ENCODE measurements around the gene GABBR2. TPM values are rescaled to one million over a fixed set of nuclear protein-coding genes. Genes with fewer than 3 reads are reported as not detected.

The GABBR2 gene
- total and polyA plus RNA-seq, 2 experiments from 2014 or later, result 0.89 to 1.3 TPM

- no peak for TF ChIP-seq ETS1 (IDR thresholded peaks at IDR 0.05)
- no peak for TF ChIP-seq REST (IDR thresholded peaks at IDR 0.05; ENCODE audit: unreplicated experiment)
- no peak for TF ChIP-seq NANOG (IDR thresholded peaks at IDR 0.05; ENCODE audit: borderline replicate concordance)
- TF ChIP-seq EZH2 (IDR thresholded peaks at IDR 0.05; ENCODE audit: low read depth, unreplicated experiment), result no peak
- TF ChIP-seq STAT1 (IDR thresholded peaks at IDR 0.05; ENCODE audit: unreplicated experiment), result no peak
- TF ChIP-seq EZH2phosphoT487 (IDR thresholded peaks at IDR 0.05; ENCODE audit: unreplicated experiment), result no peak
Measured at GRCh38 chr9:98315067-98315453, 393.7 kb downstream of the GABBR2 start (continued).

GRCh38 chr9:98314381-98315066 is 394.2 kb downstream of the GABBR2 start:
- H3K79me2 ChIP-seq (replicated peaks; ENCODE audit: insufficient read depth), result no peaks in the 10 kb centered on the region
- H2AFZ ChIP-seq, result peak overlapping the region; percentile 47; the same call in 1 of the 2 replicates
- Mint-ChIP-seq H3K27ac (no peak overlapping the region), H3K27me3 (ENCODE audit: insufficient read depth, low read depth, poor library complexity) (peaks cover 5% of the 10 kb centered on the region), H3K4me3 (no peak overlapping the region), H3K4me1 (peaks cover 12% of the 10 kb centered on the region; the same call in 2 of the 3 replicates), H3K36me3 (ENCODE audit: low read depth) (no peaks in the 10 kb centered on the region), H3K9me3 (no peaks in the 10 kb centered on the region)
- H3K27me3 ChIP-seq (ENCODE audit: insufficient read depth), result no peaks in the 10 kb centered on the region
- no peaks in the 10 kb centered on the region for H3K9me2 ChIP-seq (ENCODE audit: insufficient read depth)
- H4K20me1 ChIP-seq (replicated peaks; ENCODE audit: insufficient read depth), result no peaks in the 10 kb centered on the region
- H3K4me3 ChIP-seq, result no peak overlapping the region
- DNase-seq (ENCODE audit: low spot score), result no peak
- H3F3A ChIP-seq (replicated peaks; ENCODE audit: low read depth), result no peaks in the 10 kb centered on the region
- TF ChIP-seq EZH2 (IDR thresholded peaks at IDR 0.05; ENCODE audit: low read depth, unreplicated experiment) (no peak), ETS1 (IDR thresholded peaks at IDR 0.05) (no peak), ZNF462 (CRISPR knock-in tag; IDR thresholded peaks at IDR 0.05) (no peak)
- ATAC-seq, result no peak
- H3K4me1 ChIP-seq (ENCODE audit: insufficient read depth), result peaks cover 11% of the 10 kb centered on the region; the same call in 1 of the 2 replicates
- H3K36me3 ChIP-seq (ENCODE audit: insufficient read depth), result no peaks in the 10 kb centered on the region
- no peak overlapping the region; the same call in 1 of the 2 replicates for H3K4me2 ChIP-seq
- no peak overlapping the region for H3K27ac ChIP-seq (ENCODE audit: low read depth)

All from GM23338 (cell line).